Measurements from ENCODE around the gene CSF3. TPM values are rescaled to one million over a fixed set of nuclear protein-coding genes. Genes with fewer than 3 reads are reported as not detected.

Gene CSF3
- total RNA-seq, 1 experiment from 2014 or later = not detected

- Histone ChIP-seq H3K4me2 (no peak overlapping the region), H2AFZ (no peak overlapping the region), H3K9me3 (ENCODE audit: insufficient read depth, low read depth) (no peaks in the 10 kb centered on the region), H3K9me2 (ENCODE audit: insufficient read depth) (no peaks in the 10 kb centered on the region), H3K27me3 (ENCODE audit: insufficient read depth, low read depth) (no peaks in the 10 kb centered on the region), H3K4me3 (no peak overlapping the region), H4K20me1 (ENCODE audit: insufficient read depth) (no peaks in the 10 kb centered on the region), H3K27ac (no peak overlapping the region), H3F3A (ENCODE audit: insufficient read depth, low read depth) (no peaks in the 10 kb centered on the region), H3K79me2 (ENCODE audit: low read depth) (no peaks in the 10 kb centered on the region), H3K36me3 (ENCODE audit: low read depth) (0 out of 2 replicates have a peak, but pooled peaks cover 2% of the 10 kb centered on the region), H3K4me1 (replicated peaks; ENCODE audit: insufficient read depth) (no peaks in the 10 kb centered on the region)
- no peak for TF ChIP-seq EZH2 (IDR thresholded peaks at IDR 0.05; ENCODE audit: low read depth)
- no peak for TF ChIP-seq CTCF (conservative IDR thresholded peaks at IDR 0.05)
- intact Hi-C loops (cut with micrococcal nuclease; ENCODE audit: unreplicated experiment) = no loop called here
- BruUV-seq (replicated peaks) = no TSS peak
- DNase-seq = no peak
- POLR2A ChIA-PET (ENCODE audit: unreplicated experiment) = no interaction called here
- CTCF ChIA-PET = interaction anchor here (0.8 kb wide), 1 partner anchor 385 kb away, joined by 5 read pairs; the partner anchor contains the start of gene TOP2A
Observed at GRCh38 chr17:40033339-40033738, 18.1 kb downstream of the CSF3 start.

GRCh38 chr17:40034426-40035161, 19.4 kb downstream of the CSF3 start:
- no peaks in the 10 kb centered on the region for H3K9me3 ChIP-seq (ENCODE audit: insufficient read depth, low read depth)
- intact Hi-C loops (cut with micrococcal nuclease; ENCODE audit: unreplicated experiment) = no loop called here
- no peak for DNase-seq
- TF ChIP-seq EZH2 (IDR thresholded peaks at IDR 0.05; ENCODE audit: low read depth) (no peak), CTCF (conservative IDR thresholded peaks at IDR 0.05) (no peak)
- H3K79me2 ChIP-seq (ENCODE audit: low read depth) = no peaks in the 10 kb centered on the region
- no peak overlapping the region for H2AFZ ChIP-seq
- H3K4me1 ChIP-seq (replicated peaks; ENCODE audit: insufficient read depth) = no peaks in the 10 kb centered on the region
- no TSS peak for BruUV-seq (replicated peaks)
- 0 out of 2 replicates have a peak, but pooled peaks cover 2% of the 10 kb centered on the region for H3K36me3 ChIP-seq (ENCODE audit: low read depth)
- H3F3A ChIP-seq (ENCODE audit: insufficient read depth, low read depth) = peaks cover 4% of the 10 kb centered on the region; the same call in 1 of the 2 replicates
- H3K4me2 ChIP-seq = no peak overlapping the region
- POLR2A ChIA-PET (ENCODE audit: unreplicated experiment) = interaction anchor here (0.6 kb wide), 1 partner anchor 16 kb away, joined by 14 read pairs; no protein-coding TSS in a partner anchor
- H3K4me3 ChIP-seq = no peak overlapping the region
- H3K9me2 ChIP-seq (ENCODE audit: insufficient read depth) = no peaks in the 10 kb centered on the region
- no peaks in the 10 kb centered on the region for H3K27me3 ChIP-seq (ENCODE audit: insufficient read depth, low read depth)
- H3K27ac ChIP-seq = no peak overlapping the region
- H4K20me1 ChIP-seq (ENCODE audit: insufficient read depth) = no peaks in the 10 kb centered on the region
- CTCF ChIA-PET = interaction anchor here (0.6 kb wide), 1 partner anchor 22 kb away, joined by 5 read pairs; no protein-coding TSS in a partner anchor

DNA sequence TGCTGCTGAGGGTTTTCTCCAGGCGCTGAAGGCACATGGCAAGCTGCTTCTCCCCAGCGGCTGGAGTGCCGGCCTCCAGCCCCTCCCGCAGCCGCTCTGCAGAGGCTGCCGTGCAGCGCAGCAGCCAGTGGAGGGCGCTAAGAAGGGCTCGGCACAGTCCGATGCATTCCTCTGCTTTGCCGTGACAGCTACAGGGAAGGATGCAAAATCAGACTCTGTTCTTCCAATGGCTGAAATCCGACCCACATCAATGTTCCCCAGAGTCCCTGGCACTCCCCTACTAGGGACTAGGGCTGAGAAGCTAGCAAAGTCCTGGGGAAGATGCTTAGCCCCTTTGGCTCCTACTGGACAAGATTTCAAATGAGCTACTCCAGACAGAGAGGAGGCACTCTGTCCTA, 19.9 kb downstream of the CSF3 start:
- Histone ChIP-seq H3K4me2 (no peak overlapping the region), H3K4me1 (replicated peaks; ENCODE audit: insufficient read depth) (no peaks in the 10 kb centered on the region), H3K36me3 (ENCODE audit: low read depth) (0 out of 2 replicates have a peak, but pooled peaks cover 2% of the 10 kb centered on the region), H3K9me3 (ENCODE audit: insufficient read depth, low read depth) (no peaks in the 10 kb centered on the region), H3K79me2 (ENCODE audit: low read depth) (no peaks in the 10 kb centered on the region), H3K27ac (no peak overlapping the region), H3K27me3 (ENCODE audit: insufficient read depth, low read depth) (no peaks in the 10 kb centered on the region), H3F3A (ENCODE audit: insufficient read depth, low read depth) (peaks cover 4% of the 10 kb centered on the region; the same call in 1 of the 2 replicates), H3K9me2 (ENCODE audit: insufficient read depth) (no peaks in the 10 kb centered on the region), H4K20me1 (ENCODE audit: insufficient read depth) (no peaks in the 10 kb centered on the region), H3K4me3 (no peak overlapping the region), H2AFZ (no peak overlapping the region)
- no TSS peak for BruUV-seq (replicated peaks)
- no peak for DNase-seq
- intact Hi-C loops (cut with micrococcal nuclease; ENCODE audit: unreplicated experiment) = no loop called here
- ChIA-PET POLR2A (ENCODE audit: unreplicated experiment) (no interaction called here), CTCF (interaction anchor here (0.6 kb wide), 1 partner anchor 22 kb away, joined by 5 read pairs; no protein-coding TSS in a partner anchor)
- TF ChIP-seq CTCF (conservative IDR thresholded peaks at IDR 0.05) (peak; percentile 40; the same call in 1 of the 2 replicates), EZH2 (IDR thresholded peaks at IDR 0.05; ENCODE audit: low read depth) (no peak)

Measured in PC-9 (cell line).